ENCODE measurements around the gene SLITRK4.

The SLITRK4 gene, protein sequence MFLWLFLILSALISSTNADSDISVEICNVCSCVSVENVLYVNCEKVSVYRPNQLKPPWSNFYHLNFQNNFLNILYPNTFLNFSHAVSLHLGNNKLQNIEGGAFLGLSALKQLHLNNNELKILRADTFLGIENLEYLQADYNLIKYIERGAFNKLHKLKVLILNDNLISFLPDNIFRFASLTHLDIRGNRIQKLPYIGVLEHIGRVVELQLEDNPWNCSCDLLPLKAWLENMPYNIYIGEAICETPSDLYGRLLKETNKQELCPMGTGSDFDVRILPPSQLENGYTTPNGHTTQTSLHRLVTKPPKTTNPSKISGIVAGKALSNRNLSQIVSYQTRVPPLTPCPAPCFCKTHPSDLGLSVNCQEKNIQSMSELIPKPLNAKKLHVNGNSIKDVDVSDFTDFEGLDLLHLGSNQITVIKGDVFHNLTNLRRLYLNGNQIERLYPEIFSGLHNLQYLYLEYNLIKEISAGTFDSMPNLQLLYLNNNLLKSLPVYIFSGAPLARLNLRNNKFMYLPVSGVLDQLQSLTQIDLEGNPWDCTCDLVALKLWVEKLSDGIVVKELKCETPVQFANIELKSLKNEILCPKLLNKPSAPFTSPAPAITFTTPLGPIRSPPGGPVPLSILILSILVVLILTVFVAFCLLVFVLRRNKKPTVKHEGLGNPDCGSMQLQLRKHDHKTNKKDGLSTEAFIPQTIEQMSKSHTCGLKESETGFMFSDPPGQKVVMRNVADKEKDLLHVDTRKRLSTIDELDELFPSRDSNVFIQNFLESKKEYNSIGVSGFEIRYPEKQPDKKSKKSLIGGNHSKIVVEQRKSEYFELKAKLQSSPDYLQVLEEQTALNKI

DNA sequence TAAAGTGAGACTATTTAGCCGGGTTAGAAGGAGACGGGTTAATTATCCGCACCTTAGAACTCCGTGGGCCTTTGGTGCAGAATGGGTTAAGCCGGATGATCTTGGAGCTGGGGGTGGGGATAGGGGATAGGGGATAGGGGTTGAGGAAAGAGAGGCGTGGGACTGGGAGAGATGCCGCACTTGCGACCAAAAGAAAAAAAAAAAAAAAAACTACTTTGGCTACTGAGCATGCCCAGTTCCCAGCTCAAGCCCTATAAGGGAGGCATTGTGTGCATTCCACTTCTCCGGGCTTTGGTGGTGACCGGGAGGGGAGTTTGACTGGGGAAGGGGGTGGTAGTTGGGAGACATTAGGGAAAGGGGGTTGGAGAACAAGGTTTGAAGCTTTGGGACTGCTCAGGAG is at the start of gene SLITRK4:
Gene SLITRK4, minus strand, starts transcription at position 187 of the 400 bp plus-strand sequence. CDS start 4,993 bp downstream, outside the sequence.
- no peak for DNase-seq

DNA sequence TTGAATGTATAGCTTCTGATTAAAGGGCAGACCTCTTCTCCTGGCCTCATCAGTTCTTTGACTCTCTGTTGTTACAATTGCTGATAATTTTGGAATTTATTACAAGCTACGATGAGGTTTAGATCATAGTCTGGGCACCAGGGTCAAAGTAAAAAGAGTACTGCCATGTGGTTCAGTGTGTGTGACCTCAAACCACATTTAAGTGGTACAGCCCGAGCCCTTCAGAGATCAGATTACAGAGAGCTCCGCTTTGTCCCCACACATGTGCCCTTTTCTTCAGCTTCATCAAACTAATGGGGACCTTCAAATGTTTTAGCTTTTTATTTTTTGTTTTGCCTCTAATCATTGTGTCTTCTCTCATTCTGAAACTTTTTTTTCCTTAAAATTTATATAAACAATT is 47.6 kb upstream of the SLITRK4 start:
- no peak for DNase-seq

GRCh38 chrX:143674926-143675325 is 39.0 kb upstream of the SLITRK4 start:
- DNase-seq: no peak

DNA sequence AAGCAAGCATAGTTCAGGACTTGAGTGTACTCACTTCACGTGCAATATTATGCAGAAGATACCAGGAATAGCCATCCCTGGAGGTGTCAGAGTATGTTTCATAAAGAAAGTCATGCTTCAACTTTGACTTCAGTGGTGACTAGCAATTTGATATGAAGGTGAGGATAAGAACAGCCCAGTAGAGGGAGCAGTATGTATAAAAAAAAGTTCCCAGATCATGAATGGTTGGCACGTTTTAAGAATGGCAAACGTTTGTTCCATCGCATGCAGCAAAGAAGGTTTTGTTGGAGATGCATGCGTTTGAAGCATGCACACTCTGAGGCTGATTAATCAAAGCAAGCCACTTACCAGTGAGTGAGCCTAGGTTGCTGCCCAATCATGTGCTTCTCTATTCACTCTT is 33.5 kb upstream of the SLITRK4 start:
- peak in 1 of 2 experiments; percentile 7 for DNase-seq

DNA sequence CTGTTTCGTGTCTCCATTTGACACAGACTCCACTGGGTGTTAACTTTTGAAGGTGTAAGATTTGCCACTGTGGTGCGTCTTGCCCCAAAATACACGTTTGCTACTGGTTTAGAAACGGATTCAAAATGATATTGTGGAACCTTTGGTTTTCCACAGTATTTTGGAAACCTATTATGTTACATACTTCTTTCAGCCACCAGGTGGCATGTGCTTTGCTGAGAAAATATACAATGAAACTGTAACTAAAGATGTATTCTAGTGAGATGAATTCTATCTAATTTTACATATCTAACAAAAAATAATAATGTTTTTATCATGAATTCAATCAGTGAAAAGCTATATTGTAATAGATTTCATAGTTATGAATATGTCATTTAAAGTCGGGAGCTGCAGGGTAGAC is 28.4 kb upstream of the SLITRK4 start:
- no peak for DNase-seq

DNA sequence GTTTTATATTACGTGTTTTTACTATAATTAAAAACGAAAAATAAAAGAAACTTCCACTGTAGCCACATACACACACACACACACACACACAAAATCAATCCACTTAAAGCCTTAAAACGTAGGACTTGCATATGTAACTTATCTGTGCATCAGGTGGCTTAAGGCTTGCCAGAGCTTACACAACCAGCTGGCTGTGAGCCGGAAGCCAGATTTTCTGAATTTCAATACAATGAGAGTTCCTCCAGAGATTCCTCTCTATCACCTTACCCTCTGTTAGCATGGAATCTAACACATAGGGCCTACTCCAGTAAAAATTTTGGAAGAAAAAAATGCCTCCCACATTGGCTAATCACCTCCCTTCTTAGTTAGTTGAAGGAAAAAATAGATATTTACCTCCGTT is 27.9 kb upstream of the SLITRK4 start:
- no peak for DNase-seq

DNA sequence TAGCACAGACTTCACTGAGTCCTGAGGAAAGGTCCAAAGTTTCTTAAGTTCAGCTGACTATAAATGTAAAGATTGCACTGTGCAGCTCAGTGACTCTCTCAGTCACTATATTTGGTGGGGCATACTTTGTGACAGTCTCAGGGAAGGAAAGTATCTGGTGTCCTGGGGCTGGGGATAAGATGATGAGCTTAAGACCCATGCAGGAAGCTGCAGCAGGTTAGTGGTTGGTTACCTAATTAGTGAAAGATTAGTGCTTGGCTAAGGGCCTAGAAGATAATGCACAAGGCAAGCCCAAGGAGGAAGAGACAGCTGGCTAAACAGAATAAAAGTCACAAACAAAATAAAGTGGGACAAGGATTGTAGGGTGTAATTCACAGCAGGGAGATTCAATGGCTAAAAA is 25.4 kb upstream of the SLITRK4 start:
- no peak for DNase-seq

DNA sequence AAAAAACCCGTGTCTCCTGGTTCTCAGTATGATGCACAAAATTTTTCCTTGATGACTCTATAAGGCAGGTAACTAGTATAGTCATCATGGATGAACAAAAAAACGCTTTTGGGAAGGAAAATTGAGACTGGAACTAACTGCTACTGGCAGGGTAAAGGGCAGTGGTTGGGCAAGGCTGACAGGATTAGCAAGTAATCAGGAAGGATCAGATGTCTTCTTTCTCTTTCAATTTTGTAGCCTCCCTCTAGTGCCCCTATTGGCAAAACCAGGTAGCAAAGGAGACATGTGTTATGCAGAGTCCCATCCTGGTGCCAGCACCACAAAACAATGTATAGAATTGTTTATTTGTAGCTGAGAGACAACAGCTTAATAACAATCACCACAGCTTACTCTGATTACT is 12.8 kb upstream of the SLITRK4 start:
- no peak for DNase-seq

GRCh38 chrX:143642426-143642825 is 6.5 kb upstream of the SLITRK4 start:
- DNase-seq: no peak

GRCh38 chrX:143636831-143637230 is 930 bp upstream of the SLITRK4 start:
- DNase-seq: no peak

DNA sequence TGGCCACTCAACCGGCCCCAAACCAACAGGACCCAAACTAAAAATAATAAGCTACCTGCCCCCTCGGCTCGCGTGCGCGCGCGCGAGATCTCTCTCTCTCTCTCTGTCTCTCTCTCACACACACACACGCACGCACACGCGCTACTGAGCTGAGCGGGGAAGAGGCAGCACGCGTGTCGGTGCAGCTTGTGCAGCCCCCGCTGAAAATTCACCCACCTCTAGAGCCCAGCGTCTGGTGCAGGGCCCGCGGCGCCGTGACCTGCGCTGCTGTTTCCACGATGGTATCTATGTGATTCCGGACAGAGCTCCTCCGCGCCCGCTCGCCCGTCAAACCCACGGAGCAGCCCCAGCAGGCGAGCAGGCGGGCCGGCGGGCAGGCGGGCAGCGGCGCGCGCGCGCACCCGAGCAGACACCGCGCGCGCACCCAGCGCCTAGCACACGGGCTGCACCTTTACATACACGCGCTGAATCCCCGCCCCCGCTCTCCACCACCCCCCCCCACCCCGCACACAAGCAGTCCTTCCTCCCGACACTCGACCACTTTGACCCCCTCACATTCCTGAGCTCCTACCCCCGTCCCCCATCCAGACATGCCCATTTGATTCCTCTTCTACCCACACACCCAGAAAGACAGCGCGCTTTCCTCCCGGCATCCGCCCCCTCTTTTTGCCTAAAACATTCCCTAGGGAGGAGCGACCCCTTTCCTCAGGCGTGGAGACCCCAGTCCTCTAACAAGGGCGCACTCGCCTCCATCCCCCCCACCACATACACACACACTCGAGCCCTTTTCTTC is 1.0 kb downstream of the SLITRK4 start:
- DNase-seq: peak in 1 of 2 experiments; percentile 13

GRCh38 chrX:143634309-143634662 is 1.6 kb downstream of the SLITRK4 start:
- no peak for DNase-seq

DNA sequence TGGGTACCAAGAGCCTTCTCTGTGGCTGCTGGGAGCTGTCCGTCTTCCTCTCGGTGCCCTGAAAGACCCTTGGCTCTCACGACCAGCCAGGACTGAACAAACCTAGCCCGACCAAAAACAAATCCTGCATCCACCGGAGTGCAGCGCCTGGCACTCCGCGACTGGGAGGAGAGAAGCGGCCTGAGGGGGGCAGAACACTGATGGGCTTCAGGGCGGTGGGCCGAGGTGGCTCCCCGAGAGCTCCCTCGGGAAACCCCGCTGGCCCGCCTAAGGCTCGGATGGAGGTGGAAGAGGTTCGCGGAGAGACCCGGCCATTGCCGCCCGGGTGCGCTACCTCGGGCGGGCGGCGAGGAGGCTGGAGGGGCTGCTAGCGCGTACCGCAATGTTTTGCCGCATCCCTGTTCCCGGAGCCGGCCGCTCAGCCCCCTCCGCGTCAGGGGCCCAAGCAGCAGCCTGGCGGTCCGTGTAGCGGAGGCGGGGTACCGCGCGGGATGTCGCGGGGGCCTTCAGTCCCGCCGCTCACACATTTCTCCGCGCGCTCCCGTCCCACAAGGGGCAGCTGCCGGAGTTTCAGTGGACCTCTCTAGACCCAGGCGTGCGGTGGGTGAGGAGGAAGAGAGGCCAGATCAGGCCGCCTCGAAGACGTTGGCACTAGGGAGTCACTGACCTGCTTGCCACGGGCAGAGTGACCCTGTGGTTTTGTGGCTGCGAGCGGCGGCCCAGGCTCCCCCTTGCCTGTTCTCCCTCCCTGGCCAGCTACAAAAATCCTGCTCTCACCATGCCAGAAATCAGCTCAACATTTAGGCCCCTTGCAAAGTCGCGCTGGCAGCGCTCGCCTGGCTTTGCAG is 2.2 kb downstream of the SLITRK4 start:
- no peak for DNase-seq

DNA sequence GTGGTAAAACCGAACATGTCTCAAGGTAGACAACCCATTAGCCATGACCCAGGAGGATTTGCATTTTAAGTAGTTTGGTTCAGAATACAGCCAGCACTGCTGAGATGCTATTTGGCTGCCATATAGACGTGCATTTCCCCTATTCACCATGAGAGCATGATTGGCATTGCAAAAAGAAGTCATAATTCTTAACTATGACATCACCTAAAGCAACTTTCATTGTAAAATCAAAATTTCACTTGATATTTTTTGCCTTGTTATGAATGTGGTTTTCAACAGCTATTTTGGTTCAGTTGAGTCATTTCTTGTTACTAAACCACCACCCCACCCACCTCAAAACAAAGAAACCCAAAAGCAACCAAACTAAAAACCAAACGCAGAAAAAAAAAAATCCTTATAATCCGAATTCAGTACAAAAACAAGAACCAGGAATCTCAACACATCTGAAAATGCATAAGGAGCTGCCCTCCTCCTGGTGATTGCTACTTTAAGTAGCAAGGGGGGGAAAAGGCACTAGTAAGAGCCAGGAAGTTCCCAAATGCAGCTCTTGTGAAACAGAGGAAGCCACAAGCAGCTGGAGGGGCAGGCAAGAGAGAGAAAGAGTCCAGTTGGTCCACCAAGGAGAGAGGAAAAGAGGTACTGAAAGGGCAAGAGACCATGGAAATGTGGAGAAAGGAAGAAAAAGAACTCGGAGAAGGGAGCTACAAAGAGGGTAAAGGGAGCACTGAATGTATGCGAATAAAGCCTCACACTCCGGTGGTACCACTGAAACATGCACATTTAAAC is 3.1 kb downstream of the SLITRK4 start:
- DNase-seq: no peak

- DNase-seq: no peak
Observed at GRCh38 chrX:143623657-143624056, 12.2 kb downstream of the SLITRK4 start.

DNA sequence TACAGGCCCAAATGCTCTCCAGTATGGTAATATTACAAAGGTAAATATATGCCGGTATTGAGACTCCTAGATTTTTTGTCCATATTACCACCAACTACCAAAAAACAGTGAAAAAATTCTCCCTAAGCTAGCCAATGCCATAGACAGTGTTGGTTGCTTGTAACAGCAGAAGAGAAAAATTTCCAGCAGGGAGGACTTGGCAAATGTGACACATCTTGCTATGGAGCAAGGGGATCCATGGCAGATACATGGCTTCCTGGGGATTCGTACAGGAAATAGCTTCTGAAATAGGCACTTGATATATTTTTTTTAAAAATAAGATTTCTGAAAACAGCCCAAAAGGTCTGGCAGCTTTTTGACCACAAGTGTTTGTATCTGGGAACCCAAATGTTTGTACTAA is 14.6 kb downstream of the SLITRK4 start:
- no peak for DNase-seq

DNA sequence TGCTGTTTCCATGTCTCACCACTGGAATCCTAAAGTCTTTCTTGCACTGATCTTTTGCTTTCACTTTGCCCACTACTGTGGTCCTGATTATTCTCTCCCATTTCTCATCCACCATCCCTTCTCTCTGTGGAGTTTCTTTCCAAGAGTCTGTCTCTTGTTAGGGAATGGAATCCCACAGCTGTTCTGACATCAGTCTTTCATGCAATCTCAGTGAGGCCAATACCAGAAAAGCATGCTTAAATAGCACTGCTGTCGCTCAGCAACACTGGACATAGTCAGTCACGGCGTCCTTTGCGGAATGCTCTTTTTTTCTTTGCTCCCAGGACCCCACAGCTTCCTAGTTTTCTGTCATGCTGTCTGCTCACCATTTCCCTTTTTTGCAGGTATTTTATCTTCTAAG is 20.1 kb downstream of the SLITRK4 start:
- DNase-seq: no peak

DNA sequence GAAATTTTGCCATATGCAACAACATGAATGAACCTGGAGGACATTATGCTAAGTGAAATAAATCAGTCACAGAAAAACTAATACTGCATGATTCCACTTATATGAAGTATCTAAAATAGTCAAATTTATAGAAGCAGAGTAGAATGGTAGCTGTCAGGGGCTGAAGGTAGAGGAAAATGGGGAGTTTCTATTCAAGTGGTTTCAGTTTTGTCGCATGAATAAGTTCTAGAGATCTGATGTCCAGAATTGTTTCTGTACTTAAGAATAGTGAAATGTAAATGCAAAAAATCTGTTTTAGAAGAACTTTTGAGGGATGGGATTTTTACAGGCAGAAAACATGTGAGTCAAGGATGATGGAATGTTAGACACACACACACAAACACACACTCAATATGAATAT is 34.1 kb downstream of the SLITRK4 start:
- no peak for DNase-seq

GRCh38 chrX:143581240-143581639 is 54.7 kb downstream of the SLITRK4 start:
- no peak for DNase-seq

GRCh38 chrX:143580266-143580665 is 55.6 kb downstream of the SLITRK4 start:
- DNase-seq: no peak
